ENCODE results near the gene CDK8. TPM values are rescaled to one million over a fixed set of nuclear protein-coding genes. Genes with fewer than 3 reads are reported as not detected.
"Not testable (repeated sequence)": the region's sequence is repeated elsewhere in the genome, so short reads cannot be mapped to it uniquely, and the experiment has no call there.

The CDK8 gene
- total RNA-seq, 5 donors from 2014 or later (not counting 1 experiment from before 2014, with no cell fraction given): 9.2 to 13.5 (median 12.1) TPM

DNA sequence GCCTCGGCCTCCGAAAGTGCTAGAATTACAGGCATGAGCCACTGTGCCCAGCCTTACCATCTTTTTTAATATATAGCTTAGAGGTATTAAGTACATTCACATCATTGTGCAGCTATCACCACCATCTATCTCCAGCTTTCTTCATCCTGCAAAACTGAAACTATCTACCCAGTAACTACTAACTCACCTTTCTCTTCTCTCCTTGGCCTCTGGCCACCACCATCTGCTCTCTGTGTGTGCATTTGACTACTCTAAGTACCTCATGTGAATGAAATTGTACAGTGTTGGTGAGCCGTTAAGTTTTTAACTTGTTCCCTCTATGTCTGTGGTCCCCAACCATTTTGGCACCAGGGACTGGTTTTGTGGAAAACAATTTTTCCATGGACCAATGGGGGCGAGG is 56.1 kb downstream of the CDK8 start:
- H3K9me3 ChIP-seq: no peaks in the 10 kb centered on the region
- ATAC-seq (replicated peaks in 1 of 4): no peak
- H3K27ac Mint-ChIP-seq: no peak overlapping the region
- no peaks in the 10 kb centered on the region for H3K4me1 ChIP-seq (ENCODE audit: control insufficient read depth in 1 of 2, extremely low read depth in 1 of 2, insufficient read depth in 2 of 2, low read length in 2 of 2)
- peaks cover 40 to 51% (median 44%) of the 10 kb centered on the region in 3 donors for H3K4me1 Mint-ChIP-seq
- H3K27me3 Mint-ChIP-seq: no peaks in the 10 kb centered on the region
- H3K9me3 Mint-ChIP-seq: peaks cover 0 to 4% (median 0%) of the 10 kb centered on the region in 3 donors
- no peak overlapping the region for H3K4me3 ChIP-seq (ENCODE audit: control insufficient read depth in 1 of 2, extremely low read depth in 1 of 2, low read length in 1 of 2)
- H3K36me3 Mint-ChIP-seq: peaks cover 32% of the 10 kb centered on the region
- H3K27ac ChIP-seq (ENCODE audit: low read length): no peak overlapping the region
- ChIA-PET CTCF (no interaction called here), POLR2A (no interaction called here)
- DNase-seq: no peak
- no peak overlapping the region for H3K4me3 Mint-ChIP-seq
- H3K36me3 ChIP-seq (ENCODE audit: control insufficient read depth in 2 of 2, extremely low read depth in 1 of 2, insufficient read depth in 1 of 2, low read length in 1 of 2): no peaks in the 10 kb centered on the region
- no peaks in the 10 kb centered on the region for H3K27me3 ChIP-seq (replicated peaks in 1 of 2; ENCODE audit: control insufficient read depth in 2 of 2, extremely low read depth in 1 of 2, insufficient read depth in 2 of 2, low read length in 1 of 2)
- 100% methylated on average over 1 of the region's 4 CpGs for WGBS (ENCODE audit: insufficient coverage)

DNA sequence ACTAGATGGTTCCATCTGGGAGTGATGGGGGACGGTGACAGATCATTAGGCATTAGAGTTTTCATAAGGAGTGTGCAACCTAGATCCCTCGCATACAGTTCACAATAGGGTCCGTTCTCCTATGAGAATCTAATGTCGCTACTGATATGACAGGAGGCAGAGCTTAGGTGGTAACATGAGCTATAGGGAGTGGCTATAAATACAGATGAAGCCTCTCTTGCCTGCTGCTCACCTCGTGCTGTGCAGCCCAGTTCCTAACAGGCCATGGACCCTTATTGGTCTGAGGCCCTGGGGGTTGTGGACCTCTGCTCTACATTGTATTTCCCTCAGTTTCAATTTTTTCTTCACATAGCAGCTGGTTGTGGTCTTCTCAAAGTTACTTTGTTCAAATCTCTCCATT is 56.5 kb downstream of the CDK8 start:
- H3K4me1 Mint-ChIP-seq: peaks cover 36 to 50% (median 39%) of the 10 kb centered on the region in 3 donors
- H3K36me3 Mint-ChIP-seq: peaks cover 28% of the 10 kb centered on the region
- CTCF ChIA-PET: no interaction called here
- POLR2A ChIA-PET: no interaction called here
- no peak overlapping the region for H3K4me3 ChIP-seq (ENCODE audit: control insufficient read depth in 1 of 2, extremely low read depth in 1 of 2, low read length in 1 of 2)
- H3K27me3 ChIP-seq (replicated peaks in 1 of 2; ENCODE audit: control insufficient read depth in 2 of 2, extremely low read depth in 1 of 2, insufficient read depth in 2 of 2, low read length in 1 of 2): no peaks in the 10 kb centered on the region
- no peak overlapping the region for H3K27ac ChIP-seq (ENCODE audit: low read length)
- DNase-seq: no peak
- H3K27me3 Mint-ChIP-seq: no peaks in the 10 kb centered on the region
- no peaks in the 10 kb centered on the region for H3K36me3 ChIP-seq (ENCODE audit: control insufficient read depth in 2 of 2, extremely low read depth in 1 of 2, insufficient read depth in 1 of 2, low read length in 1 of 2)
- H3K9me3 ChIP-seq: no peaks in the 10 kb centered on the region
- H3K27ac Mint-ChIP-seq: no peak overlapping the region
- no peaks in the 10 kb centered on the region for H3K4me1 ChIP-seq (ENCODE audit: control insufficient read depth in 1 of 2, extremely low read depth in 1 of 2, insufficient read depth in 2 of 2, low read length in 2 of 2)
- peaks cover 0 to 4% (median 0%) of the 10 kb centered on the region in 3 donors for H3K9me3 Mint-ChIP-seq
- no peak for ATAC-seq (replicated peaks in 1 of 4)
- 95% methylated on average over 5 of the region's 5 CpGs for WGBS (ENCODE audit: insufficient coverage)
- no peak overlapping the region for H3K4me3 Mint-ChIP-seq

DNA sequence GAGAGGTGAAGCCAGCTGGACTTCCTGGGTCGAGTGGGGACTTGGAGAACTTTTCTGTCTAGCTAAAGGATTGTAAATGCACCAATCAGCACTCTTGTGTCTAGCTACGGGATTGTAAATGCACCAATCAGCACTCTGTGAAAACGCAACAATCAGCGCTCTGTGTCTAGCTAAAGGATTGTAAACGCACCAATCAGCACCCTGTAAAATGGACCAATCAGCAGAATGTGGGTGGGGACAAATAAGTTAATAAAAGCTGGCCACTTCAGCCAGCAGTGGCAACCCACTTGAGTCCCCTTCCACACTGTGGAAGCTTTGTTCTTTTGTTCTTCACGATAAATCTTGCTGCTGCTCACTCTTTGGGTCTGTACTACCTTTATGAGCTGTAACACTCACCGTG is 58.1 kb downstream of the CDK8 start:
- peaks cover 35 to 55% (median 41%) of the 10 kb centered on the region in 3 donors for H3K4me1 Mint-ChIP-seq
- DNase-seq; H3K36me3 ChIP-seq (ENCODE audit: control insufficient read depth in 2 of 2, extremely low read depth in 1 of 2, insufficient read depth in 1 of 2, low read length in 1 of 2); POLR2A ChIA-PET; H3K4me3 ChIP-seq (ENCODE audit: control insufficient read depth in 1 of 2, extremely low read depth in 1 of 2, low read length in 1 of 2); H3K4me3 Mint-ChIP-seq; CTCF ChIA-PET; H3K27me3 Mint-ChIP-seq; H3K4me1 ChIP-seq (ENCODE audit: control insufficient read depth in 1 of 2, extremely low read depth in 1 of 2, insufficient read depth in 2 of 2, low read length in 2 of 2); ATAC-seq (replicated peaks in 1 of 4); H3K9me3 Mint-ChIP-seq; H3K9me3 ChIP-seq; H3K27ac ChIP-seq (ENCODE audit: low read length); H3K27ac Mint-ChIP-seq; H3K27me3 ChIP-seq (replicated peaks in 1 of 2; ENCODE audit: control insufficient read depth in 2 of 2, extremely low read depth in 1 of 2, insufficient read depth in 2 of 2, low read length in 1 of 2): not testable (repeated sequence)
- 91% methylated on average over 6 of the region's 7 CpGs for WGBS (ENCODE audit: insufficient coverage)
- H3K36me3 Mint-ChIP-seq: peaks cover 33% of the 10 kb centered on the region

DNA sequence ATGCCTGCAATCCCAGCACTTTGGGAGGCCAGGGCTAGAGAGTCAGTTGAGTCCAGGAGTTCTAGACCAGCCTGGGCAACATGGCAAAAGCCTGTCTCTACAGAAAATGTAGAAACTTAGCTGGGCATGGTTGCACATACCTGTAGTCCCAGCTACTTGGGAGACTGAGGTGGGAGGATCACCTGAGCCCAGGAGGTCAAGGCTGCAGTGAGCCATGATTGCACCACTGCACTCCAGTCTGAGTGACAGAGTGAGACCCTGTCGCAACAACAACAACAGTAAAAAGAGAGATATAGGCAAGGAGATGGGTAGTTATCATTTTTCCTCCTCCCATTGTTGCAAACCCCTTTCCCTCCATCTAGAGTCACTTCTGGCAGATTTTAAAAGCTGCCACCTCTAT is 62.2 kb downstream of the CDK8 start:
- H3K27me3 Mint-ChIP-seq; H3K4me3 ChIP-seq (ENCODE audit: control insufficient read depth in 1 of 2, extremely low read depth in 1 of 2, low read length in 1 of 2); ATAC-seq (replicated peaks in 1 of 4); H3K27ac ChIP-seq (ENCODE audit: low read length); H3K9me3 ChIP-seq; H3K27ac Mint-ChIP-seq; H3K4me1 ChIP-seq (ENCODE audit: control insufficient read depth in 1 of 2, extremely low read depth in 1 of 2, insufficient read depth in 2 of 2, low read length in 2 of 2); H3K4me3 Mint-ChIP-seq; DNase-seq; POLR2A ChIA-PET; H3K36me3 ChIP-seq (ENCODE audit: control insufficient read depth in 2 of 2, extremely low read depth in 1 of 2, insufficient read depth in 1 of 2, low read length in 1 of 2); H3K27me3 ChIP-seq (replicated peaks in 1 of 2; ENCODE audit: control insufficient read depth in 2 of 2, extremely low read depth in 1 of 2, insufficient read depth in 2 of 2, low read length in 1 of 2); H3K9me3 Mint-ChIP-seq: not testable (repeated sequence)
- WGBS (ENCODE audit: insufficient coverage): no CpG with 5 or more reads among the region's 1 CpG
- CTCF ChIA-PET: interaction anchor here in 1 of 2 donors (0.6 kb wide), 1 partner anchor 11 kb away, joined by 3 read pairs; no protein-coding TSS in a partner anchor
- peaks cover 33 to 51% (median 44%) of the 10 kb centered on the region in 3 donors for H3K4me1 Mint-ChIP-seq
- H3K36me3 Mint-ChIP-seq: peaks cover 25% of the 10 kb centered on the region

DNA sequence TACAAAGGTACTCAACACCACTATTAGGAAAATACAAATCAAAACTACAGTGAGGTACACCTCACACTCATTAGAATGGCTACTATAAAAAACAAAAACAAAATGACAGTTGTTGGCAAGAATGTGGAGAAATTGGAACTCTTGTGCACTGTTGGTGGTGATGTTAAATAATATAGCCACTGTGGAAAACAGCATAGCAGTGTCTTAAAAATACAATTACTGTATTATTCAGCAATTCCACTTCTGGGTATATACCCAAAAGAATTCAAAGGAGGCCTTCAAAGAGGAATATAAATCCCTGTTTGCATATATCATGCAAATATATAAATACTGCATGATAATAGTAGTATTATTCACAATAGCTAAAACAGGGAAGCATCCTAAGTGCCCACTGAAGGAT is 66.8 kb downstream of the CDK8 start:
- H3K4me1 Mint-ChIP-seq: peaks cover 57 to 63% (median 61%) of the 10 kb centered on the region in 3 donors
- H3K27ac Mint-ChIP-seq: no peak overlapping the region
- POLR2A ChIA-PET: no interaction called here

DNA sequence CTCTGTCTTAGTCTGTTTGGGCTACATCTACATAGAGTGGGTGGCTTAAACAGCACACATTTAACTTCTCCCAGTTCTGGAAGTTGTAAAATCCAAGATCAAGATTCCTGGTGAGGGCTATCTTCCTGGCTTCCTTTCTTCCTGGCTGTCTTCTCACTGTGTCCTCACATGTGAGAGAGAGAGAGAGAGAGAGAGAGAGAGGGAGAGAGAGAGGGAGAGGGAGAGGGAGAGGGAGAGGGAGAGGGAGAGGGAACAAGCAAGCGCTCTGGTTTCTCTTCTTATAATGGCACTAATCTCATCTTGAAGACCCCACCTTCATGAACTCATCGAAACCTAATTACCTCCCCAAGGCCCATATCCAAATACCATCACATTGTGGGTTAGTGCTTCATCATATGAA is 69.2 kb downstream of the CDK8 start:
- no peak for ATAC-seq (replicated peaks in 1 of 4)
- ChIA-PET CTCF (no interaction called here), POLR2A (no interaction called here)
- Histone ChIP-seq H3K27me3 (replicated peaks in 1 of 2; ENCODE audit: control insufficient read depth in 2 of 2, extremely low read depth in 1 of 2, insufficient read depth in 2 of 2, low read length in 1 of 2) (no peaks in the 10 kb centered on the region), H3K4me1 (ENCODE audit: control insufficient read depth in 1 of 2, extremely low read depth in 1 of 2, insufficient read depth in 2 of 2, low read length in 2 of 2) (no peaks in the 10 kb centered on the region), H3K27ac (ENCODE audit: low read length) (no peak overlapping the region), H3K36me3 (ENCODE audit: control insufficient read depth in 2 of 2, extremely low read depth in 1 of 2, insufficient read depth in 1 of 2, low read length in 1 of 2) (no peaks in the 10 kb centered on the region), H3K9me3 (no peaks in the 10 kb centered on the region), H3K4me3 (ENCODE audit: control insufficient read depth in 1 of 2, extremely low read depth in 1 of 2, low read length in 1 of 2) (no peak overlapping the region)
- no peak overlapping the region for H3K4me3 Mint-ChIP-seq
- H3K9me3 Mint-ChIP-seq: no peaks in the 10 kb centered on the region
- H3K4me1 Mint-ChIP-seq: peaks cover 54 to 69% (median 68%) of the 10 kb centered on the region in 3 donors
- H3K36me3 Mint-ChIP-seq: peaks cover 5% of the 10 kb centered on the region
- no peaks in the 10 kb centered on the region for H3K27me3 Mint-ChIP-seq
- WGBS (ENCODE audit: insufficient coverage): no CpG with 5 or more reads among the region's 2 CpGs
- no peak for DNase-seq
- H3K27ac Mint-ChIP-seq: no peak overlapping the region

More for the DNA sequence above, 66.8 kb downstream of the CDK8 start:
- Mint-ChIP-seq H3K36me3 (peaks cover 10% of the 10 kb centered on the region), H3K4me3 (no peak overlapping the region), H3K27me3 (no peaks in the 10 kb centered on the region), H3K9me3 (no peaks in the 10 kb centered on the region)
- CTCF ChIA-PET: interaction anchor here in 1 of 2 donors (0.7 kb wide), 1 partner anchor 105 kb away, joined by 4 read pairs; no protein-coding TSS in a partner anchor
- H3K4me3 ChIP-seq (ENCODE audit: control insufficient read depth in 1 of 2, extremely low read depth in 1 of 2, low read length in 1 of 2): no peak overlapping the region
- ATAC-seq (replicated peaks in 1 of 4): no peak
- H3K4me1 ChIP-seq (ENCODE audit: control insufficient read depth in 1 of 2, extremely low read depth in 1 of 2, insufficient read depth in 2 of 2, low read length in 2 of 2): no peaks in the 10 kb centered on the region
- no peak overlapping the region for H3K27ac ChIP-seq (ENCODE audit: low read length)
- no peaks in the 10 kb centered on the region for H3K27me3 ChIP-seq (replicated peaks in 1 of 2; ENCODE audit: control insufficient read depth in 2 of 2, extremely low read depth in 1 of 2, insufficient read depth in 2 of 2, low read length in 1 of 2)
- H3K36me3 ChIP-seq (ENCODE audit: control insufficient read depth in 2 of 2, extremely low read depth in 1 of 2, insufficient read depth in 1 of 2, low read length in 1 of 2): no peaks in the 10 kb centered on the region
- no peaks in the 10 kb centered on the region for H3K9me3 ChIP-seq
- DNase-seq: no peak

DNA sequence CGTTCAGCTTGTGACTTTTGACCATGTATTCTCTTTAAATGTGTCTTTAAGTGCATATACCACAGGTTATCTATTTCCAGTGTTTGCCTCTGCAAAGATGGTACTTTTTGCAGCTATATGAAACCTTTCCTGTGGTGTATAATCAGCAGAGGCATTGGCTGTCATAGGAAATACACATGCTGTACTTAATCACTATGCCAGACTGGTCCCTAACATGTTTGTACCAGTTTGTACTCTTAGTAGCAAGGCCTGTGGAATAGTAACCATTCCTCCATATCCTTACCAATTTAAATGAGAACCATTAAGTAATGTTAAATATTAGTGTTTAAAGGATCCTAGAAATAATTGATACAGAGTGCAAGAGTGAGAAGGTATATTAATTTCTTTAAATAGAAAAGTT is 69.8 kb downstream of the CDK8 start:
- whole genome bisulfite sequencing (ENCODE audit: insufficient coverage): no CpG with 5 or more reads among the region's 1 CpG
- Histone ChIP-seq H3K4me1 (ENCODE audit: control insufficient read depth in 1 of 2, extremely low read depth in 1 of 2, insufficient read depth in 2 of 2, low read length in 2 of 2) (no peaks in the 10 kb centered on the region), H3K27me3 (replicated peaks in 1 of 2; ENCODE audit: control insufficient read depth in 2 of 2, extremely low read depth in 1 of 2, insufficient read depth in 2 of 2, low read length in 1 of 2) (no peaks in the 10 kb centered on the region), H3K4me3 (ENCODE audit: control insufficient read depth in 1 of 2, extremely low read depth in 1 of 2, low read length in 1 of 2) (no peak overlapping the region), H3K9me3 (peaks cover 4% of the 10 kb centered on the region), H3K36me3 (ENCODE audit: control insufficient read depth in 2 of 2, extremely low read depth in 1 of 2, insufficient read depth in 1 of 2, low read length in 1 of 2) (no peaks in the 10 kb centered on the region), H3K27ac (ENCODE audit: low read length) (no peak overlapping the region)
- H3K4me1 Mint-ChIP-seq: peaks cover 61 to 73% (median 73%) of the 10 kb centered on the region in 3 donors
- no peak overlapping the region for H3K27ac Mint-ChIP-seq
- peaks cover 7% of the 10 kb centered on the region for H3K36me3 Mint-ChIP-seq
- H3K4me3 Mint-ChIP-seq: no peak overlapping the region
- ChIA-PET CTCF (no interaction called here), POLR2A (no interaction called here)
- no peaks in the 10 kb centered on the region for H3K27me3 Mint-ChIP-seq
- ATAC-seq (replicated peaks in 1 of 4): no peak
- H3K9me3 Mint-ChIP-seq: peaks cover 0 to 2% (median 0%) of the 10 kb centered on the region in 3 donors
- no peak for DNase-seq

All from T-cell (primary cell).